Prostate gland (tissue), 2 donors: Measurements from ENCODE around the gene CYFIP1. TPM values are rescaled to one million over a fixed set of nuclear protein-coding genes. Genes with fewer than 3 reads are reported as not detected.

ENCODE experiments used
- DNase-seq: peaks from one replicate; pipeline ENCODE4 v3.0.0-alpha.2; 2019; ENCODE audit warnings: low spot score
- H3K27ac ChIP-seq, 2 donors: fragments of 200-600 bp; sonication (generic); 2 replicates each; pipeline ENCODE4 v1.5.1; 2017 to 2019
- H3K27me3 ChIP-seq: fragments of 200-600 bp; sonication (generic); replicated peaks from 2 replicates; pipeline ENCODE4 v1.5.1; 2019; ENCODE audit not compliant: insufficient read depth
- H3K36me3 ChIP-seq, 2 donors: fragments of 200-600 bp; sonication (generic); 1 replicate in 1 of 2; 2 replicates in 1 of 2; pipeline versions ENCODE4 v1.5.1 to v1.8.1; 2017 to 2019
- H3K4me1 ChIP-seq: fragments of 200-600 bp; sonication (generic); replicated peaks from 2 replicates; pipeline ENCODE4 v1.5.1; 2019
- H3K4me3 ChIP-seq, 2 donors: fragments of 200-600 bp; sonication (generic); 2 replicates each; pipeline ENCODE4 v1.5.1; 2017 to 2019
- H3K9me3 ChIP-seq: fragments of 200-600 bp; sonication (generic); 2 replicates; pipeline ENCODE4 v1.5.1; 2017
- CTCF ChIP-seq, 4 experiments: fragments of 200-600 bp in 2 of 4; fragments of 450-650 bp in 2 of 4; sonication (generic) in 2 of 4; IDR thresholded peaks; 1 replicate in 3 of 4; 2 replicates in 1 of 4; pipeline ENCODE4 v1.5.1; 2016 to 2019; ENCODE audit warnings: antibody characterized with exemption in 4 of 4, mild to moderate bottlenecking in 2 of 4, moderate library complexity in 2 of 4
- POLR2A ChIP-seq: fragments of 450-650 bp; IDR thresholded peaks from one replicate; pipeline ENCODE4 v1.6.1; 2016; ENCODE audit warnings: antibody characterized with exemption, mild to moderate bottlenecking
- POLR2AphosphoS5 ChIP-seq: sonication (generic); formaldehyde crosslinking; IDR thresholded peaks from one replicate; pipeline ENCODE4 v1.6.1; 2017; ENCODE audit warnings: antibody characterized with exemption
- WGBS: methylation state at CpG from one replicate; pipeline ENCODE4 v1.1.5; 2018; 5-methylcytosine and 5-hydroxymethylcytosine counted together
- intact Hi-C: fragments of 100-400 bp; cut with DNase I; formaldehyde crosslinking; loops from one replicate; pipeline ENCODE4 v1.14.2; 2022
- total RNA-seq, 2 donors: library from RNA; depleted of rRNA; stranded (reverse); fragments of >200 nt; gene quantifications; one replicate each; pipeline ENCODE4 v1.1.0, GENCODE V29; 2016

The CYFIP1 gene
- total RNA-seq, 2 donors from 2014 or later: 97.1 to 121 TPM

GRCh38 chr15:22912256-22912655, 67.9 kb downstream of the CYFIP1 start:
- Histone ChIP-seq H3K4me1 (no peaks in the 10 kb centered on the region), H3K36me3 (peaks cover 3 to 25% of the 10 kb centered on the region in 2 donors)
- 94% methylated on average over 12 of the region's 12 CpGs for WGBS

GRCh38 chr15:22911306-22911705, 68.9 kb downstream of the CYFIP1 start:
- 90% methylated on average over 8 of the region's 8 CpGs for WGBS
- H3K27me3 ChIP-seq: no peaks in the 10 kb centered on the region
- intact Hi-C loops: no loop called here
- peaks cover 3 to 28% of the 10 kb centered on the region in 2 donors for H3K36me3 ChIP-seq
- no peaks in the 10 kb centered on the region for H3K9me3 ChIP-seq
- no peak for DNase-seq
- no peaks in the 10 kb centered on the region for H3K4me1 ChIP-seq
- TF ChIP-seq POLR2A (no peak), POLR2AphosphoS5 (no peak), CTCF (IDR thresholded peaks at IDR 0.05) (no peak)
- no peak overlapping the region for H3K27ac ChIP-seq
- H3K4me3 ChIP-seq: no peak overlapping the region

More at GRCh38 chr15:22912256-22912655, 67.9 kb downstream of the CYFIP1 start:
- no peak for DNase-seq
- Histone ChIP-seq H3K4me3 (no peak overlapping the region), H3K27me3 (no peaks in the 10 kb centered on the region), H3K9me3 (no peaks in the 10 kb centered on the region), H3K27ac (no peak overlapping the region)
- intact Hi-C loops: no loop called here
- TF ChIP-seq POLR2A (no peak), CTCF (IDR thresholded peaks at IDR 0.05) (no peak), POLR2AphosphoS5 (no peak)

GRCh38 chr15:22908830-22909229, 71.3 kb downstream of the CYFIP1 start:
- no peak overlapping the region for H3K27ac ChIP-seq
- DNase-seq: no peak
- intact Hi-C loops: no loop called here
- H3K9me3 ChIP-seq: no peaks in the 10 kb centered on the region
- no peaks in the 10 kb centered on the region for H3K4me1 ChIP-seq
- H3K36me3 ChIP-seq: peaks cover 3 to 20% of the 10 kb centered on the region in 2 donors
- H3K27me3 ChIP-seq: no peaks in the 10 kb centered on the region
- TF ChIP-seq POLR2AphosphoS5: no peak
- no peak for TF ChIP-seq CTCF (IDR thresholded peaks at IDR 0.05)
- TF ChIP-seq POLR2A: no peak
- no peak overlapping the region for H3K4me3 ChIP-seq
- 89% methylated on average over 9 of the region's 9 CpGs for WGBS

GRCh38 chr15:22907161-22907950, 72.8 kb downstream of the CYFIP1 start:
- no peak for DNase-seq
- Histone ChIP-seq H3K36me3 (peaks cover 3 to 23% of the 10 kb centered on the region in 2 donors), H3K9me3 (no peaks in the 10 kb centered on the region), H3K27me3 (no peaks in the 10 kb centered on the region), H3K4me1 (no peaks in the 10 kb centered on the region), H3K27ac (no peak overlapping the region), H3K4me3 (no peak overlapping the region)
- no peak for TF ChIP-seq POLR2A
- TF ChIP-seq CTCF (IDR thresholded peaks at IDR 0.05): no peak
- no peak for TF ChIP-seq POLR2AphosphoS5
- intact Hi-C loops: no loop called here
- WGBS: 90% methylated on average over 16 of the region's 16 CpGs

GRCh38 chr15:22904736-22905135, 75.4 kb downstream of the CYFIP1 start:
- peaks cover 3 to 19% of the 10 kb centered on the region in 2 donors for H3K36me3 ChIP-seq
- intact Hi-C loops: no loop called here
- TF ChIP-seq POLR2A (no peak), POLR2AphosphoS5 (no peak)

More at GRCh38 chr15:22904736-22905135, 75.4 kb downstream of the CYFIP1 start:
- DNase-seq: peak; percentile 40
- no peaks in the 10 kb centered on the region for H3K9me3 ChIP-seq
- 49% methylated on average over 11 of the region's 11 CpGs for WGBS
- no peak overlapping the region for H3K27ac ChIP-seq
- H3K4me1 ChIP-seq: no peaks in the 10 kb centered on the region
- no peak overlapping the region for H3K4me3 ChIP-seq
- no peaks in the 10 kb centered on the region for H3K27me3 ChIP-seq
